HG02610 (cell line): ENCODE data around the gene CREB5.

ENCODE experiments used
- ATAC-seq: cut with Tn5 transposase; IDR thresholded peaks from one replicate; pipeline ENCODE4 v1.9.1; 2021; ENCODE audit warnings: mild to moderate bottlenecking, moderate library complexity; ENCODE audit not compliant: unreplicated experiment

The CREB5 gene

GRCh38 chr7:28627896-28628295, 215.6 kb downstream of the CREB5 start:
- ATAC-seq, result no peak

GRCh38 chr7:28629216-28629842, 217.0 kb downstream of the CREB5 start:
- ATAC-seq, result no peak

GRCh38 chr7:28630350-28630749, 218.0 kb downstream of the CREB5 start:
- no peak for ATAC-seq

- ATAC-seq, result no peak
Observed at GRCh38 chr7:28631995-28632394, 219.7 kb downstream of the CREB5 start.

- ATAC-seq, result no peak
Observed at GRCh38 chr7:28638914-28639313, 226.6 kb downstream of the CREB5 start.

GRCh38 chr7:28640001-28640400, 227.7 kb downstream of the CREB5 start:
- no peak for ATAC-seq

GRCh38 chr7:28641752-28642545, 229.6 kb downstream of the CREB5 start:
- ATAC-seq, result no peak

- no peak for ATAC-seq
Observed at GRCh38 chr7:28643188-28643569, 230.9 kb downstream of the CREB5 start.

- no peak for ATAC-seq
Observed at GRCh38 chr7:28643584-28644340, 231.4 kb downstream of the CREB5 start.

GRCh38 chr7:28645866-28646265, 233.5 kb downstream of the CREB5 start:
- no peak for ATAC-seq

GRCh38 chr7:28646376-28647075, 234.2 kb downstream of the CREB5 start:
- ATAC-seq, result no peak

- ATAC-seq, result no peak
Observed at GRCh38 chr7:28647076-28647421, 234.7 kb downstream of the CREB5 start.

- no peak for ATAC-seq
Observed at GRCh38 chr7:28649189-28649588, 236.9 kb downstream of the CREB5 start.

GRCh38 chr7:28649811-28650210, 237.5 kb downstream of the CREB5 start:
- no peak for ATAC-seq

- no peak for ATAC-seq
Observed at GRCh38 chr7:28654110-28654509, 241.8 kb downstream of the CREB5 start.

- ATAC-seq, result no peak
Observed at GRCh38 chr7:28656529-28656928, 244.2 kb downstream of the CREB5 start.

- ATAC-seq, result no peak
Observed at GRCh38 chr7:28658381-28658780, 246.1 kb downstream of the CREB5 start.

GRCh38 chr7:28660132-28660531, 247.8 kb downstream of the CREB5 start:
- no peak for ATAC-seq

GRCh38 chr7:28661826-28662595, 249.7 kb downstream of the CREB5 start:
- ATAC-seq, result peak; percentile 76

GRCh38 chr7:28666154-28666553, 253.8 kb downstream of the CREB5 start:
- ATAC-seq, result no peak

GRCh38 chr7:28668085-28668484, 255.8 kb downstream of the CREB5 start:
- no peak for ATAC-seq
